NCI-H2227 (cell line): ENCODE results near the gene TAOK3.
"Not testable (repeated sequence)": the region's sequence is repeated elsewhere in the genome, so short reads cannot be mapped to it uniquely, and the experiment has no call there.

ENCODE experiments used
- DNase-seq: peaks from one replicate; lab custom pipeline; 2025; ENCODE audit not compliant: unreplicated experiment; lab: John Stamatoyannopoulos, UW

Gene TAOK3

DNA sequence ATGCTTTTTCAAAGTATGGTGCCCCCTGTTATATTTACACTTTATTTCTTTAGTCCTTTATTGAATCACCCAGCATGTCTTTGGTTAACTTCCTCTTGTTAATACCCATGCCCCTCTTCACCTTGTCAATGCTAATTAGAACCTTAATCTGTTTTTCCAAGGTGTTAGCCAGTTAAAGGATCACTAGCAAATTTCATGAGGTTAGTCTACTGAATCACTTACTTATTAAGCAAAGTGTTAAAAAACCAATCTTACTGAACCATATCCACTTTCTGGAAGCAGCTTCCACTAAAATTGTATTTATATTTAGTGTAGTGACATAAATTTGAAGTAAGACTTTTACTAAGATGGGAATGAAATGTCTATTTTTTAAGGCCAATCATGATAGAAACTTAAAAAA is 27.9 kb downstream of the TAOK3 start:
- DNase-seq: no peak

DNA sequence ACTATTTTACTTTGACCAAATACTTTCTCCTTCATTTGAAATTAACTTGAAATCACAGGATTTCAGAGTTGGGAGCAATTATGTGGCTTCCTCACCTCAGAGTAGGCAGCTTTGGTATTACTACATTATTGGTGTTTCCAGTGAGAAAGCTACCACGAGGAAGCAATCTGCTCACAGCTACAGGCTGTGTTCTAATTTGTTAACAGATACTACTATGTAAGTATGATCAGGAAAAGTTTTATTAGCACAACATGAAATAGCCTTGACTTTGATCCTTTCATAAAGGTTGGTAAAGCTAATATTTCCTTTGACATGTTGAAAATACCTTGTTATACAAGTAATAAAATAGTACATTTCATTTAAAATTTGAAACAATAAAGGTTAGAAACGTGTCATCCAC is 30.6 kb downstream of the TAOK3 start:
- no peak for DNase-seq

DNA sequence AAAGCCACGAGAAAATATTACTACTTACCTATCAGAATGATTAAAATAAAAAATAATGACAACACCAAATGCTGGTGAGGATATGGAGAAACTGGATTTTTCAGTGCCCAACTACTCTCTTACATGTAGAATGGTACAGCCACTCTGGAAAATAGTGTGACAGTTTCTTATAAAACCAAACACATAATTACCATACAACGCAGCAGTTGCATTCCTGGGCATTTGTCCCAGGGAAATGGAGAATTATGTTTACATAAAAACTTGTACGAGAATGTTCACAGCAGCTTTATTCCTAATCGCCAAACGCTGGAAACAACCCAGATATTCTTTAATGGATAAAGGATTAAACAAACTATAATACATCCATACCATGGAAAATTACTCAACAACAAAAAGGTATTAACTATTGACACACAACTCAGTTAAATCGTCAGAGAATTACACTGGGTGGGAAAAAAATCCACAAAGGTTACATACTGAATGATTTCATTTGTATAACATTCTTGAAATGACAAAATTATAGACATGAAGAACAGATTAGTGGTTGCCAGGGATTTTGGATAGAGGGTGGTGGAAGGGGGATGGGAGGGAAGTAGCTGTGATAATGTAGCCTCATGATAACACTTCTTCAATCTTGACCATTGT is 35.4 kb downstream of the TAOK3 start:
- DNase-seq: no peak

GRCh38 chr12:118336123-118336522 is 36.6 kb downstream of the TAOK3 start:
- DNase-seq: no peak

GRCh38 chr12:118334939-118335567 is 37.7 kb downstream of the TAOK3 start:
- DNase-seq: no peak

DNA sequence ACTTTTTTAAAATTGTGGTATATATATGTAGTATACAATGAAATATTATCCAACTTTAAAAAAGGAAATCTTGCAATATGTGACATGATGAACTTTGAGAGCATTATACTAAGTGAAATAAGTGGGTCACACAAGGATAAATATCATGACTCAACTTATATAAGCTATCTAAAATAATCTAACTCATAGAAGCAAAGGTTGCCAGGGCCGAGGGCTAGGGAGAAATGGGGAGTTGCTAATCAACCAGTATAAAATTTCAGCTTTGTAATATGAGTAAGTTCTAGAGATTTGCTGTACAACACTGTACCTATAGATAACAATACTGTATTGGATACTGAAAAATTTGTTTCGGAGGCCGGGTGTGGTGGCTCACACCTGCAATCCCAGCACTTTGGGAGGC is 38.5 kb downstream of the TAOK3 start:
- no peak for DNase-seq

- no peak for DNase-seq
Measured at GRCh38 chr12:118332511-118332910, 40.2 kb downstream of the TAOK3 start.

GRCh38 chr12:118330421-118331018 is 42.2 kb downstream of the TAOK3 start:
- no peak for DNase-seq

GRCh38 chr12:118328486-118329330 is 44.0 kb downstream of the TAOK3 start:
- DNase-seq: no peak

- DNase-seq: no peak
Measured at GRCh38 chr12:118327391-118327790, 45.3 kb downstream of the TAOK3 start.

DNA sequence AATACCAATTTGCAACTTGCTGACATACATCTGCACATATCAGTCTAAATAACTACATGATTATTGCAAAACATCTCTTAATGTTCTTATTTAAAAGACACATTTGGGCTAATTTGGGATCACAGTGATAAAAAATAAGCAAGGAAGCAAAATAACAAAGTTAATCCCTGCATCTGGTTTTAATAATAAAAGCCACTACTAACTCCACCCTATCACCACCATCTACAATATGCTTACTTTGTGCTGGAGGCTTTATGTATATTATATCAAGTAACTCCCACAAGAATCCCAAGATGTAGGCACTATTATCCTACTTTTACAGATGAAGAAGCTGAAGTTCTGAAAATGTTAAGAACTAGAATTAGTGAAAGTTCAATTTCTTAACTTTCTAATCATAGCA is 45.7 kb downstream of the TAOK3 start:
- no peak for DNase-seq

DNA sequence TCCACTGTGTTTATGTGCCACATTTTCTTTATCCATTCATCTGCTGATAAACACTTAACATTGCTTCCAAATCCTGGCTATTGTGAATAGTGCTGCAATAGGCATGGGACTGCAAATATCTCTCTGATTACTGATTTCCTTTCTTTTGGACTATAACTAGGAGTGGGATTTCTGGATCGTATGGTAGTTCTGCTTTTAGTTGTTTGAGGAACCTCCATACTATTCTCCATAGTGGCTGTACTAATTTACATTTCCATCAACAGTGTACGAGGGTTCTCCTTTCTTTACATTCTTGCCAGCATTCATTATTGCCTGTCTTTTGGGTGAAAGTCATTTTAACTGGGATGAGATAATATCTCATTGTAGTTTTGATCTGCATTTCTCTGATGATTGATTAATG is 47.6 kb downstream of the TAOK3 start:
- no peak for DNase-seq

DNA sequence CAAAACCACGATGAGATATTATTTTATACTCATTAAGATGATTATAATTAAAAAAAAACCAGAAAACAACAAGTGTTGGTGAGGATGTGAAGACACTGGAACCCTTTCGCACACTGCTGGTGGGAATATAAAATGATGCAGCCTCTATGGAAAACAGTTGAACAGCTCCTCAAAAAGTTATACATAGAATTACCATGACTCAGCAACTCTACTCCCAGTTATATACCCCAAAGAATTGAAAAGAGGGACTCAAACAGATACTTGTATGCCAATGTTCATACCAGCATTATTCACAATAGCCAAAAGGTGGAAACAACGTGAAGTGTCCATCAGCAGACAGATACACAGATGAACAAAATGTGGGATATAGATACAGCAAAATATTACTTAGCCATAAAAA is 53.1 kb downstream of the TAOK3 start:
- DNase-seq: no peak

- no peak for DNase-seq
Measured at GRCh38 chr12:118318744-118319143, 54.0 kb downstream of the TAOK3 start.

GRCh38 chr12:118317729-118318128 is 55.0 kb downstream of the TAOK3 start:
- no peak for DNase-seq

DNA sequence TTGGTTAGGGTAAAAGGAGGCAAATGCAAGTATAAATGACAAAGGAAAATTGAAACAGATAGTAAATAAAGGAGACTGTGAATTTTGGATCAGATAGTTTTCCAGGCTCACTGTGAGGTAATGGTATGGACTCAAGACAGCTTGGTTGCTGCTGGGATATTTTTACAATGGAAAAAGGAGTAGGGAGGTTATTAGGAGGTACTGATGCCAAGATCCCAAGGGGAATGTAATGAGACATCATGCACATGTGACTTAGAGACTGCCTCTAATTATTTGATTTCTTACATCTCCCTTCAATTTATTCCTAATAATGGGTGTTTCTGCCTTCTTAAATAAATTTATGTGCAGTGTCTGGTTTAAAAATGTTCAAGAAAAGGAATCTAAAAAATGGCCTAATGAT is 56.9 kb downstream of the TAOK3 start:
- no peak for DNase-seq

DNA sequence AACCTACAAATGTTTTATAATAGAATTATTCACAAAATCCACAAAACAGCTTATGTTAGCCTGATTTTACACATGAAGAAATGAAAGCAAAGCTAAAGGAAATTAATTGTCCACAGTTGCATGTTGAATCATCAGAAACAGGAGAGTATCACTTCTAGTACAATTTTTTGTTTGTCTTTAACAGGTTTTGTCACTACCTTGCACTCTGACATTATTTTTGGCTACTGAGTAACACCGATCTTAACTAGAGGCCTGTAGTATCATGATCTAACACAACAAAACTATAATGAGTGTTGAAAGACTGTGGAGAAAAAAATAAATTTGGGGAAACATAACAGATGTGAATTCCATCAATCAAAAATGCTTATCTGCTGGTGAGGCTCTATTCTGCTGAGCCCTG is 60.1 kb downstream of the TAOK3 start:
- no peak for DNase-seq

- no peak for DNase-seq
Measured at GRCh38 chr12:118311666-118312065, 61.0 kb downstream of the TAOK3 start.

DNA sequence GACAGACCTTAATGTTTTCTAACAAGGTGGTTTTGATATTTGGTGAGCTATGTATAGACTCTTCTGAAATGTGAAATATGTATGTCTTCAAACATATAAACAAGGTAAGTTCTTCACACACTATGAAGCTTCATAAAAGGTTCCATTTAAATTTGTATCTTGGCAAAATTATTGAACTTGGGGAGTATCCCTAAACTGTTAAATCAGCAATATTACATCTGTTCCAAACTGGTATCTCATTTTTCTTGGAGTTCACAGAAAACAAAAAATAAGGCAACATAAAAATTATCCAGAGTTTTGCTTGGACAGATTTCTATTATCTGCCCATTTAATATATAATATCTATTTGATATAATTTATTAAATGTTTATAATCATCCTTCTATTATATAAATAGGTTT is 62.4 kb downstream of the TAOK3 start:
- DNase-seq: no peak

DNA sequence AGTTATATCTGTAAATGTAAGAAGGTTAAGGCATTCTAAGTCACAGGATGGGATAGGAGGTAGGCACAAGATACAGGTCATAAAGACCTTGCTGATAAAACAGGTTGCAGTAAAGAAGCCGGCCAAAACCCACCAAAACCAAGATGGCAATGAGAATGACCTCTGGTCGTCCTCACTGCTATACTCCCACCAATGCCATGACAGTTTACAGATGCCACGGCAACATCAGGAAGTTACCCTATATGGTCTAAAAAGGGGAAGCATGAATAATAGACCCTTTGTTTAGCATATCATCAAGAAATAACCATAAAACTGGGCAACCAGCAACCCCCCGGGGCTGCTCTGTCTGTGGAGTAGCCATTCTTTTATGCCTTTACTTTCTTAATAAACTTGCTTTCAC is 64.7 kb downstream of the TAOK3 start:
- not testable (repeated sequence) for DNase-seq

- DNase-seq: no peak
Measured at GRCh38 chr12:118307069-118307954, 65.4 kb downstream of the TAOK3 start.
